Glutamatergic neuron (in vitro differentiated cells): Measurements from ENCODE around the gene NEK3. TPM values are rescaled to one million over a fixed set of nuclear protein-coding genes. Genes with fewer than 3 reads are reported as not detected.
A peak's percentile ranks its signal among the peaks of the same experiment; 100 is the strongest.

Source experiments
- DNase-seq: peaks from one replicate; pipeline ENCODE4 v3.0.0; 2022
- H3K27ac Mint-ChIP-seq: one replicate; pipeline ENCODE4 v1.8.0; 2020; ENCODE audit warnings: mild to moderate bottlenecking, mixed read lengths, inconsistent platforms; ENCODE audit not compliant: unreplicated experiment
- H3K27me3 Mint-ChIP-seq: one replicate; pipeline ENCODE4 v1.8.0; 2020; ENCODE audit warnings: mild to moderate bottlenecking, moderate library complexity, mixed read lengths, inconsistent platforms; ENCODE audit not compliant: unreplicated experiment
- H3K36me3 Mint-ChIP-seq: one replicate; pipeline ENCODE4 v1.8.0; 2020; ENCODE audit warnings: mild to moderate bottlenecking, mixed read lengths, inconsistent platforms; ENCODE audit not compliant: unreplicated experiment
- H3K4me1 Mint-ChIP-seq: one replicate; pipeline ENCODE4 v1.8.0; 2020; ENCODE audit warnings: mild to moderate bottlenecking, low read depth, mixed read lengths, inconsistent platforms; ENCODE audit not compliant: unreplicated experiment
- H3K4me3 Mint-ChIP-seq: one replicate; pipeline ENCODE4 v1.8.0; 2020; ENCODE audit warnings: mild to moderate bottlenecking, mixed read lengths, inconsistent platforms; ENCODE audit not compliant: unreplicated experiment
- H3K9me3 Mint-ChIP-seq: one replicate; pipeline ENCODE4 v1.8.0; 2020; ENCODE audit warnings: mild to moderate bottlenecking, moderate library complexity, mixed read lengths, inconsistent platforms; ENCODE audit not compliant: unreplicated experiment
- total RNA-seq: library from RNA; stranded (reverse); fragmentation: NEBNext Ultra II Directional; extraction: Animal tissue kit (Norgen Biotek cat#: 25700); gene quantifications from one replicate; pipeline ENCODE4 v1.2.1, GENCODE V29; 2021; ENCODE audit not compliant: unreplicated experiment
- TF ChIP-seq, protein P1 (sequence below): fragments of 200-600 bp; sonication (generic); IDR thresholded peaks from one replicate; pipeline ENCODE4 v1.5.0; 2021; ENCODE audit not compliant: partially characterized antibody, unreplicated experiment

NEK3 gene
- total RNA-seq, 1 donor from 2014 or later = 54.8 TPM

DNA sequence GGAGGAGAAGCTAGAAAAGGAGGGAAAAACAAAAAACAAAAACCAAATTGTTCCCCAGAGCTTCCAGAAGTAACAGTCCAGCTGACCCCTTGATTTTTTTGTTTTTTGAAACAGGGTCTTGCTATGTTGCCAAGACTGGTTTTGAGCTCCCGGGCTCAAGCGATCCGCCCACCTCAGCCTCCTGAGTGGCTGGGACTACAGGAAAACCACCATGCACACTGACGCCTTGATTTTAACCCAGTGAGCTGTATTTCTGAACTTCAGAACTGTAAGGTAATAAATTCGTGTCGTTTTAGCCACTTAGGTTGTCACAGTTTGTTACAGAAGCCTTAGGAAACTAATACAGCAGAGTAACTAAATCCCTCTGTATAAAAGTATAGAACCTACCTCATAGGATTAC is 1.1 kb upstream of the NEK3 start:
- Mint-ChIP-seq H3K27ac (no peak overlapping the region), H3K27me3 (no peaks in the 10 kb centered on the region), H3K36me3 (no peaks in the 10 kb centered on the region), H3K4me3 (no peak overlapping the region), H3K9me3 (peaks cover 3% of the 10 kb centered on the region), H3K4me1 (peaks cover 5% of the 10 kb centered on the region)
- DNase-seq = no peak
- TF ChIP-seq, protein P1, sequence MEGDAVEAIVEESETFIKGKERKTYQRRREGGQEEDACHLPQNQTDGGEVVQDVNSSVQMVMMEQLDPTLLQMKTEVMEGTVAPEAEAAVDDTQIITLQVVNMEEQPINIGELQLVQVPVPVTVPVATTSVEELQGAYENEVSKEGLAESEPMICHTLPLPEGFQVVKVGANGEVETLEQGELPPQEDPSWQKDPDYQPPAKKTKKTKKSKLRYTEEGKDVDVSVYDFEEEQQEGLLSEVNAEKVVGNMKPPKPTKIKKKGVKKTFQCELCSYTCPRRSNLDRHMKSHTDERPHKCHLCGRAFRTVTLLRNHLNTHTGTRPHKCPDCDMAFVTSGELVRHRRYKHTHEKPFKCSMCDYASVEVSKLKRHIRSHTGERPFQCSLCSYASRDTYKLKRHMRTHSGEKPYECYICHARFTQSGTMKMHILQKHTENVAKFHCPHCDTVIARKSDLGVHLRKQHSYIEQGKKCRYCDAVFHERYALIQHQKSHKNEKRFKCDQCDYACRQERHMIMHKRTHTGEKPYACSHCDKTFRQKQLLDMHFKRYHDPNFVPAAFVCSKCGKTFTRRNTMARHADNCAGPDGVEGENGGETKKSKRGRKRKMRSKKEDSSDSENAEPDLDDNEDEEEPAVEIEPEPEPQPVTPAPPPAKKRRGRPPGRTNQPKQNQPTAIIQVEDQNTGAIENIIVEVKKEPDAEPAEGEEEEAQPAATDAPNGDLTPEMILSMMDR = no peak

DNA sequence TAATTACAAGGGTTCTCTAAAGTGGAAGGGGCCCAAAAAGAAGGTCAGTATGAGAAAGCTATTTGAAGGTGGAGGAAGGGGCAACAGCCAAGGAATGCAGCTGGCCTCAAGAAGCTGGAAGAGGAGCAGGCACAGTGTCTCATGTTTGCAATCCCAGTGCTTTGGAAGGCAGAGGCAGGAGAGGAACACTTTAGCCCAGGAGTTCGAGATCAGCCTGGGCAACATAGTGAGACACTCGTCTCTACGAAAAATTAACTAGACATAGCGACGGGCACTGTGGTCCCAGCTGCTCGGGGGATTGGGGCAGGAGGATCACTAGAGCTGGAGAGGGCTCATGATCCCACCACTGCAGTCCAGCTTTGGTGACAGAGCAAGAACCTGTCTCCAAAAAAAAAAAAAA is 656 bp upstream of the NEK3 start:
- TF ChIP-seq, protein P1 = no peak
- H3K27me3 Mint-ChIP-seq = no peaks in the 10 kb centered on the region
- no peak for DNase-seq
- H3K27ac Mint-ChIP-seq = peak overlapping the region; percentile 45
- H3K4me1 Mint-ChIP-seq = peaks cover 5% of the 10 kb centered on the region
- peaks cover 3% of the 10 kb centered on the region for H3K9me3 Mint-ChIP-seq
- H3K4me3 Mint-ChIP-seq = peak overlapping the region; percentile 81
- H3K36me3 Mint-ChIP-seq = no peaks in the 10 kb centered on the region

DNA sequence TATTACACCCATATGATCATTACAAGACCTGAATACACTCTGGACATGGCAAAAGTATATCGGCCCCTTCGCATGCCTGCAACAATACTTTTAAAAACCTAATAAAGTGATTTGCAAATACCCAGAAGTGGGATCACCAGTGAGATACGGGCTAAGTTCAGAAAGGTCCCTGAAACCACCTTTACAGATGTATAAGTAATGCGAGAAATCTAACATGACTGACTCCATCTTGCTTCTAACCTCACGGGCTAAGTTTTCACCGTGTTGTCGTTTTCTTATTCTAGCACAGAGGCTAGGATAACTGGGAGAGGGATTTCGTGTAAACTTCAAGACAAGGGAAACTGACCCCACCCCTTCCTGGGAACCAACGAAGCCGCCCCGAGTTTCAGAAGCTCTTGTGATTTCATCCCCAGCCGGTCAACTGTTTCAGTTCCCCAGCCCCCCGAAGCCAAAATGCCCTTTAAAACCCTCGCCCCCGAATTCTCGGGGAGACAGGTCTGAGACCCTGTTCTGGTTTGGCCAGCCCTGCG is 703 bp downstream of the NEK3 start:
- Mint-ChIP-seq H3K4me3 (peak overlapping the region; percentile 92), H3K9me3 (peaks cover 3% of the 10 kb centered on the region), H3K27ac (no peak overlapping the region), H3K4me1 (peaks cover 5% of the 10 kb centered on the region), H3K36me3 (no peaks in the 10 kb centered on the region), H3K27me3 (no peaks in the 10 kb centered on the region)
- DNase-seq = no peak
- TF ChIP-seq, protein P1 = no peak

DNA sequence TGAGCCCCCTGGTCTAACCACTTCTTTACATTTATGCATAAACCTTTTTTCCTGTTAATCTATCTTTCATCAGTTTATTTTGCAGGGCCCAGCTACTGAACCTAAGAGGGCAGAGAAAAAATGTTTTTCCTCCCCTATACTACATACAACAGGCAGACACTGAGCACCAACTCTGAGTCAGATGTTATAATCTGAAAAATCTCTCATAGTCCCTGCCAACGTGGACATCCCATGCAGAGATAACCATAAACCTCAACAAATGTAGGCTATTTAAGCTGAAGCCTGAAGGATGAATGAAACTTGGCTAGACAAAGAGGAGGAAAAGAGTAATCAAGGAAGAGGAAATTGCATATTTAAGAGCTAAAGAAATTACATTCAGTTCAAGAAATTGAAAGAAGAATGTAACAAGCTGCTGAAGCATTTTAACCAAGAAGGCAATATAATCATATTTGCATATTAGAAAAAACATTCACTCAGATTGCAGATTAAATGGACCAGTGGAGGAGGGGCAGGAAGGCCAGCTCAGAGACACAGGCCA is 2.6 kb downstream of the NEK3 start:
- Mint-ChIP-seq H3K27me3 (no peaks in the 10 kb centered on the region), H3K4me3 (no peak overlapping the region), H3K36me3 (no peaks in the 10 kb centered on the region), H3K9me3 (no peaks in the 10 kb centered on the region), H3K27ac (no peak overlapping the region), H3K4me1 (peaks cover 5% of the 10 kb centered on the region)
- no peak for DNase-seq
- TF ChIP-seq, protein P1 = no peak

DNA sequence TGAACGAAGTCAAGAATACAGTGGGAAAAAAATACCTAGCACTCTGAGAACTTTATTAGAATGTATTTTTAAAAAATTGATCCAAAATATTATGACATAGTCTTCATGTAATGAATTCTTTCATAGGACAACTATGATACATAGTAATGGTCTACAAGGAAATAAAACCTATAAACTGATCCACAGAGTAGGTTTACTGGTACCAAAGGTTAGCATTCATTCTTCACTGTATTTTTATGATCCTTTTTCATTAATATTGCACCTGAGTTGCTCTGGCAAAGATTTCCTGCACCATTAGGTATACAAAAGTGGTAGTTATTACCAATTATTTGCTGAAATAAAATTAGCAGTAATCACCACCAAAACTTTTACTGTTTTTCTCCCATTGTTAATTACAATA is 4.2 kb downstream of the NEK3 start:
- Mint-ChIP-seq H3K36me3 (no peaks in the 10 kb centered on the region), H3K9me3 (no peaks in the 10 kb centered on the region), H3K27ac (no peak overlapping the region), H3K4me1 (peaks cover 5% of the 10 kb centered on the region), H3K4me3 (no peak overlapping the region), H3K27me3 (no peaks in the 10 kb centered on the region)
- TF ChIP-seq, protein P1 = no peak
- no peak for DNase-seq
